GM23338 (cell line): Measurements from ENCODE around the gene FNDC1. TPM values are rescaled to one million over a fixed set of nuclear protein-coding genes. Genes with fewer than 3 reads are reported as not detected.

Experiments
- ATAC-seq: fragments of 200-7000 bp; cut with Tn5 transposase; 3 replicates; pipeline ENCODE4 v1.9.1; 2020
- DNase-seq: peaks from one replicate; pipeline ENCODE4 v3.0.0-alpha.2; 2015; ENCODE audit warnings: low spot score
- H2AFZ ChIP-seq: fragments of 200-600 bp; sonication (generic); 2 replicates; pipeline ENCODE4 v1.8.0; 2016; ENCODE audit warnings: antibody characterized with exemption, mild to moderate bottlenecking, moderate library complexity
- H3F3A ChIP-seq: fragments of 200-600 bp; sonication (generic); replicated peaks from 2 replicates; pipeline ENCODE4 v1.8.0; 2017; ENCODE audit warnings: antibody characterized with exemption, mixed run types, low read depth
- H3K27ac ChIP-seq: fragments of 200-600 bp; sonication (generic); 2 replicates; pipeline ENCODE4 v1.6.1; 2016; ENCODE audit warnings: low read depth
- H3K27me3 ChIP-seq: fragments of 200-600 bp; sonication (generic); 2 replicates; pipeline ENCODE4 v1.8.0; 2016; ENCODE audit warnings: mild to moderate bottlenecking, mixed run types, moderate library complexity; ENCODE audit not compliant: insufficient read depth
- H3K36me3 ChIP-seq: fragments of 200-600 bp; sonication (generic); 2 replicates; pipeline ENCODE4 v1.8.0; 2016; ENCODE audit warnings: mild to moderate bottlenecking; ENCODE audit not compliant: insufficient read depth
- H3K4me1 ChIP-seq: fragments of 200-600 bp; sonication (generic); 2 replicates; pipeline ENCODE4 v1.8.0; 2016; ENCODE audit warnings: mild to moderate bottlenecking, moderate library complexity; ENCODE audit not compliant: insufficient read depth
- H3K4me2 ChIP-seq: fragments of 200-600 bp; sonication (generic); 2 replicates; pipeline ENCODE4 v1.7.1; 2017; ENCODE audit warnings: mixed run types
- H3K4me3 ChIP-seq: fragments of 200-600 bp; sonication (generic); 2 replicates; pipeline ENCODE4 v1.6.1; 2016; ENCODE audit warnings: mixed run types
- H3K79me2 ChIP-seq: fragments of 200-600 bp; sonication (generic); replicated peaks from 2 replicates; pipeline ENCODE4 v1.8.0; 2017; ENCODE audit warnings: mild to moderate bottlenecking; ENCODE audit not compliant: insufficient read depth
- H3K9me2 ChIP-seq: fragments of 200-600 bp; sonication (generic); 2 replicates; pipeline ENCODE4 v1.8.0; 2017; ENCODE audit not compliant: insufficient read depth
- H4K20me1 ChIP-seq: fragments of 200-600 bp; sonication (generic); replicated peaks from 2 replicates; pipeline ENCODE4 v1.8.0; 2017; ENCODE audit warnings: mild to moderate bottlenecking; ENCODE audit not compliant: insufficient read depth
- H3K27ac Mint-ChIP-seq: 2 replicates; pipeline ENCODE4 v1.8.0; 2020; ENCODE audit warnings: inconsistent platforms, mild to moderate bottlenecking, moderate library complexity, mixed read lengths
- H3K27me3 Mint-ChIP-seq: 3 replicates; pipeline ENCODE4 v1.8.0; 2022; ENCODE audit warnings: low read depth, mild to moderate bottlenecking, moderate library complexity, mixed read lengths, inconsistent platforms; ENCODE audit not compliant: insufficient read depth, poor library complexity
- H3K36me3 Mint-ChIP-seq: 3 replicates; pipeline ENCODE4 v1.8.0; 2021; ENCODE audit warnings: low read depth, mild to moderate bottlenecking, inconsistent platforms, moderate library complexity, mixed read lengths
- H3K4me1 Mint-ChIP-seq: 3 replicates; pipeline ENCODE4 v1.8.0; 2020; ENCODE audit warnings: mild to moderate bottlenecking, inconsistent platforms, mixed read lengths
- H3K4me3 Mint-ChIP-seq: 3 replicates; pipeline ENCODE4 v1.8.0; 2021; ENCODE audit warnings: moderate library complexity, mild to moderate bottlenecking, inconsistent platforms, mixed read lengths
- H3K9me3 Mint-ChIP-seq: 3 replicates; pipeline ENCODE4 v1.8.0; 2020; ENCODE audit warnings: moderate library complexity, mild to moderate bottlenecking, inconsistent platforms, mixed read lengths
- EZH2 ChIP-seq: fragments of 200-600 bp; sonication (generic); IDR thresholded peaks from one replicate; pipeline ENCODE4 v1.8.0; 2017; ENCODE audit warnings: antibody characterized with exemption, mild to moderate bottlenecking, low read depth; ENCODE audit not compliant: unreplicated experiment
- NANOG ChIP-seq: IDR thresholded peaks from 2 replicates; pipeline ENCODE4 v1.6.1; 2016; ENCODE audit warnings: antibody characterized with exemption, borderline replicate concordance
- POLR2AphosphoS5 ChIP-seq: IDR thresholded peaks from 2 replicates; pipeline ENCODE4 v1.6.1; 2016; ENCODE audit warnings: antibody characterized with exemption, low read depth
- STAT1 ChIP-seq: IDR thresholded peaks from one replicate; pipeline ENCODE4 v1.6.1; 2016; ENCODE audit warnings: antibody characterized with exemption; ENCODE audit not compliant: unreplicated experiment
- ZNF462 ChIP-seq: fragments of 250-450 bp; sonication (Bioruptor Pico); IDR thresholded peaks from 2 replicates; pipeline ENCODE4 v1.5.0; 2020; ENCODE audit warnings: mild to moderate bottlenecking, moderate library complexity
- polyA plus RNA-seq: library from polyadenylated mRNA; unstranded; fragments of >200 nt; fragmentation: Nextera tagmentation; extraction: Ambion mirVana; gene quantifications from 2 replicates; pipeline ENCODE4 v1.2.1, GENCODE V29; 2016
- total RNA-seq: library from RNA; depleted of rRNA; stranded (reverse); fragments of >200 nt; shearing (Covaris generic); gene quantifications from 2 replicates; pipeline ENCODE4 v1.2.3, GENCODE V29; 2014
- TF ChIP-seq, protein P1 (sequence below): IDR thresholded peaks from one replicate; pipeline ENCODE4 v1.6.1; 2018; ENCODE audit warnings: antibody characterized with exemption; ENCODE audit not compliant: unreplicated experiment

The FNDC1 gene
- total and polyA plus RNA-seq, 2 experiments from 2014 or later, result 0.38 to 0.57 TPM

GRCh38 chr6:159156089-159156488 lies 13.1 kb upstream of the FNDC1 start (continued):
- TF ChIP-seq POLR2AphosphoS5, result no peak

DNA sequence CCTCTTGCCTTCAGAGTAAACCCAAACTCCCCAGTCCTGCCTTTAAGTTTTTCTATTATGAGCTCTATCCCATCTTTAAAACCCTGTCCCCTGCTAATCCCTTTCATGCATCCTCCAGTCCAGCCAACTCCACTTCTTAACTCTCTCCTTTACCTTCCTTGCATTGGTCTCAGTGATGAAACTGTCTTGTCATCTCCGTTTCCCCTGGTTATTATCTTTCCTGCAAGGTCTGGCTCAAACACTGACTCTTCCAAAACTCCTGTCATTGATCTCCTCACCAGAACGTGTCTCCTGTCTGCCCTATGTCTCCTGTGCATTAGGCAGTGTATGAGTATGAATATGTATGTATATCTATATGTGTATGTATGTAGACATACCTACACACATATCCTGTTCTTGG lies 11.8 kb upstream of the FNDC1 start:
- peaks cover 21% of the 10 kb centered on the region; the same call in 2 of the 3 replicates for H3K9me3 Mint-ChIP-seq
- no peaks in the 10 kb centered on the region for H3K9me2 ChIP-seq
- H4K20me1 ChIP-seq, result no peaks in the 10 kb centered on the region
- H3K27ac ChIP-seq, result no peak overlapping the region
- H3K4me1 ChIP-seq, result no peaks in the 10 kb centered on the region
- H3F3A ChIP-seq, result no peaks in the 10 kb centered on the region
- H3K27ac Mint-ChIP-seq, result no peak overlapping the region
- H3K36me3 Mint-ChIP-seq, result no peaks in the 10 kb centered on the region
- ATAC-seq (no peak), DNase-seq (no peak)
- H3K79me2 ChIP-seq, result no peaks in the 10 kb centered on the region
- H3K4me3 Mint-ChIP-seq, result no peak overlapping the region
- H3K36me3 ChIP-seq, result no peaks in the 10 kb centered on the region; the same call in 1 of the 2 replicates
- H3K4me1 Mint-ChIP-seq, result no peaks in the 10 kb centered on the region
- H3K4me2 ChIP-seq, result no peak overlapping the region
- H2AFZ ChIP-seq, result no peak overlapping the region
- no peaks in the 10 kb centered on the region for H3K27me3 ChIP-seq
- no peak overlapping the region for H3K4me3 ChIP-seq
- H3K27me3 Mint-ChIP-seq, result peaks cover 3% of the 10 kb centered on the region
- TF ChIP-seq NANOG (no peak), ZNF462 (CRISPR knock-in tag) (no peak), EZH2 (no peak), STAT1 (no peak)
- TF ChIP-seq, protein P1, sequence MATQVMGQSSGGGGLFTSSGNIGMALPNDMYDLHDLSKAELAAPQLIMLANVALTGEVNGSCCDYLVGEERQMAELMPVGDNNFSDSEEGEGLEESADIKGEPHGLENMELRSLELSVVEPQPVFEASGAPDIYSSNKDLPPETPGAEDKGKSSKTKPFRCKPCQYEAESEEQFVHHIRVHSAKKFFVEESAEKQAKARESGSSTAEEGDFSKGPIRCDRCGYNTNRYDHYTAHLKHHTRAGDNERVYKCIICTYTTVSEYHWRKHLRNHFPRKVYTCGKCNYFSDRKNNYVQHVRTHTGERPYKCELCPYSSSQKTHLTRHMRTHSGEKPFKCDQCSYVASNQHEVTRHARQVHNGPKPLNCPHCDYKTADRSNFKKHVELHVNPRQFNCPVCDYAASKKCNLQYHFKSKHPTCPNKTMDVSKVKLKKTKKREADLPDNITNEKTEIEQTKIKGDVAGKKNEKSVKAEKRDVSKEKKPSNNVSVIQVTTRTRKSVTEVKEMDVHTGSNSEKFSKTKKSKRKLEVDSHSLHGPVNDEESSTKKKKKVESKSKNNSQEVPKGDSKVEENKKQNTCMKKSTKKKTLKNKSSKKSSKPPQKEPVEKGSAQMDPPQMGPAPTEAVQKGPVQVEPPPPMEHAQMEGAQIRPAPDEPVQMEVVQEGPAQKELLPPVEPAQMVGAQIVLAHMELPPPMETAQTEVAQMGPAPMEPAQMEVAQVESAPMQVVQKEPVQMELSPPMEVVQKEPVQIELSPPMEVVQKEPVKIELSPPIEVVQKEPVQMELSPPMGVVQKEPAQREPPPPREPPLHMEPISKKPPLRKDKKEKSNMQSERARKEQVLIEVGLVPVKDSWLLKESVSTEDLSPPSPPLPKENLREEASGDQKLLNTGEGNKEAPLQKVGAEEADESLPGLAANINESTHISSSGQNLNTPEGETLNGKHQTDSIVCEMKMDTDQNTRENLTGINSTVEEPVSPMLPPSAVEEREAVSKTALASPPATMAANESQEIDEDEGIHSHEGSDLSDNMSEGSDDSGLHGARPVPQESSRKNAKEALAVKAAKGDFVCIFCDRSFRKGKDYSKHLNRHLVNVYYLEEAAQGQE, result no peak
